Activated T-cell treated with anti-CD3 and anti-CD28 coated beads for 4 hours (primary cell): ENCODE data around the gene PHACTR1.
"Not testable (repeated sequence)": the region's sequence is repeated elsewhere in the genome, so short reads cannot be mapped to it uniquely, and the experiment has no call there.

Source experiments
- DNase-seq: peaks from one replicate; pipeline ENCODE4 v3.0.0-alpha.2; 2020

Gene PHACTR1

GRCh38 chr6:12716298-12716916, at the start of gene PHACTR1:
Gene PHACTR1 (plus strand): TSS chr6:12716767.
- DNase-seq = no peak

- DNase-seq = no peak
Observed at GRCh38 chr6:12666886-12667285, 49.7 kb upstream of the PHACTR1 start.

GRCh38 chr6:12675931-12676330, 40.6 kb upstream of the PHACTR1 start:
- no peak for DNase-seq

- DNase-seq = no peak
Observed at GRCh38 chr6:12679341-12679740, 37.2 kb upstream of the PHACTR1 start.

- DNase-seq = no peak
Observed at GRCh38 chr6:12693122-12693521, 23.4 kb upstream of the PHACTR1 start.

- DNase-seq = no peak
Observed at GRCh38 chr6:12698298-12698697, 18.3 kb upstream of the PHACTR1 start.

GRCh38 chr6:12704946-12705345, 11.6 kb upstream of the PHACTR1 start:
- no peak for DNase-seq

GRCh38 chr6:12709116-12709515, 7.5 kb upstream of the PHACTR1 start:
- DNase-seq = no peak

- no peak for DNase-seq
Observed at GRCh38 chr6:12709556-12710232, 6.9 kb upstream of the PHACTR1 start.

- no peak for DNase-seq
Observed at GRCh38 chr6:12710921-12711320, 5.6 kb upstream of the PHACTR1 start.

GRCh38 chr6:12714022-12714421, 2.5 kb upstream of the PHACTR1 start:
- no peak for DNase-seq

- DNase-seq = no peak
Observed at GRCh38 chr6:12715437-12715836, 1.1 kb upstream of the PHACTR1 start.

GRCh38 chr6:12717356-12717755, 789 bp downstream of the PHACTR1 start:
- no peak for DNase-seq

- no peak for DNase-seq
Observed at GRCh38 chr6:12718015-12718414, 1.4 kb downstream of the PHACTR1 start.

GRCh38 chr6:12719017-12719416, 2.5 kb downstream of the PHACTR1 start:
- DNase-seq = no peak

- DNase-seq = no peak
Observed at GRCh38 chr6:12720310-12720709, 3.7 kb downstream of the PHACTR1 start.

- no peak for DNase-seq
Observed at GRCh38 chr6:12725263-12725662, 8.7 kb downstream of the PHACTR1 start.

- DNase-seq = no peak
Observed at GRCh38 chr6:12729467-12729866, 12.9 kb downstream of the PHACTR1 start.

- not testable (repeated sequence) for DNase-seq
Observed at GRCh38 chr6:12730809-12731208, 14.2 kb downstream of the PHACTR1 start.

- DNase-seq = no peak
Observed at GRCh38 chr6:12733876-12734275, 17.3 kb downstream of the PHACTR1 start.

GRCh38 chr6:12735786-12736185, 19.2 kb downstream of the PHACTR1 start:
- DNase-seq = no peak

- DNase-seq = no peak
Observed at GRCh38 chr6:12748411-12748810, 31.8 kb downstream of the PHACTR1 start.

- no peak for DNase-seq
Observed at GRCh38 chr6:12748815-12749521, 32.4 kb downstream of the PHACTR1 start.
